Measurements from ENCODE around the gene DAAM2. TPM values are rescaled to one million over a fixed set of nuclear protein-coding genes. Genes with fewer than 3 reads are reported as not detected.

The DAAM2 gene
- total and polyA plus RNA-seq, 2 of the 8 experiments (the other 6 are each of a cell fraction or from before 2014, with no cell fraction given) = 1.5 to 2.9 TPM

- TF ChIP-seq KDM5A (IDR thresholded peaks at IDR 0.05; ENCODE audit: low read length) = no peak
- no peak for TF ChIP-seq CTBP2 (IDR thresholded peaks at IDR 0.05; ENCODE audit: borderline replicate concordance, insufficient read depth, insufficient read length, low read length)
- TF ChIP-seq MAFK (IDR thresholded peaks at IDR 0.05; ENCODE audit: low read depth, low read length) = no peak
- TF ChIP-seq BRCA1 (IDR thresholded peaks at IDR 0.05; ENCODE audit: low read depth, low read length) = no peak
Measured at GRCh38 chr6:39829331-39829730, 37.2 kb downstream of the DAAM2 start (continued).
